ES-I3 (cell line): ENCODE results near the gene ELK1.

Source experiments
- H3K36me3 ChIP-seq: 2 replicates; pipeline ENCODE4 v1.6.1; 2013; ENCODE audit warnings: mild to moderate bottlenecking, low read length, control low read depth, moderate library complexity; ENCODE audit not compliant: insufficient read depth
- H3K4me1 ChIP-seq: 2 replicates; pipeline ENCODE4 v1.6.1; 2013; ENCODE audit warnings: mild to moderate bottlenecking, control low read depth, low read length; ENCODE audit not compliant: insufficient read depth
- H3K9ac ChIP-seq: 2 replicates; pipeline ENCODE4 v1.6.1; 2013; ENCODE audit warnings: low read depth, mild to moderate bottlenecking, low read length, moderate library complexity
- H3K9me3 ChIP-seq: 2 replicates; pipeline ENCODE4 v1.6.1; 2013; ENCODE audit warnings: mild to moderate bottlenecking, low read length, moderate library complexity; ENCODE audit not compliant: control insufficient read depth, insufficient read depth

Gene ELK1

GRCh38 chrX:47587091-47587891, 63.1 kb downstream of the ELK1 start:
- Histone ChIP-seq H3K4me1 (0 out of 2 replicates have a peak, but pooled peaks cover 5% of the 10 kb centered on the region), H3K9ac (no peak overlapping the region), H3K9me3 (no peaks in the 10 kb centered on the region), H3K36me3 (no peaks in the 10 kb centered on the region)

GRCh38 chrX:47586043-47586787, 64.1 kb downstream of the ELK1 start:
- no peaks in the 10 kb centered on the region for H3K9me3 ChIP-seq
- peaks cover 10% of the 10 kb centered on the region for H3K4me1 ChIP-seq
- no peaks in the 10 kb centered on the region for H3K36me3 ChIP-seq
- H3K9ac ChIP-seq, result no peak overlapping the region
